H1 (cell line): Measurements from ENCODE around the gene ACACB. TPM values are rescaled to one million over a fixed set of nuclear protein-coding genes. Genes with fewer than 3 reads are reported as not detected.

Experiments used
- FOSL1 ChIP-seq: IDR thresholded peaks from 2 replicates; pipeline ENCODE4 v1.6.1; 2011; ENCODE audit warnings: mild to moderate bottlenecking, low read depth, low read length, moderate library complexity; ENCODE audit not compliant: insufficient read depth
- polyA plus RNA-seq, 7 experiments: library from polyadenylated mRNA; depleted of rRNA in 3 of 7; stranded (reverse) in 5 of 7; unstranded in 2 of 7; fragments of >200 nt in 5 of 7; fragments of 200-250 nt in 2 of 7; gene quantifications; 1 replicate in 5 of 7; 2 replicates in 1 of 7; 4 replicates in 1 of 7; pipeline versions ENCODE4 v1.2.1 to v1.2.3, GENCODE V29; 2011 to 2013; ENCODE audit warnings: missing spikeins in 2 of 7, mixed read lengths in 2 of 7
- total RNA-seq: library from RNA; stranded (reverse); fragmentation: NEBNext Ultra II Directional; extraction: Animal tissue kit (Norgen Biotek cat#: 25700); gene quantifications from 2 replicates; pipeline ENCODE4 v1.2.1, GENCODE V29; 2021

Gene ACACB
- total and polyA plus RNA-seq, 2 of the 8 experiments (the other 6 are each of a cell fraction or from before 2014, with no cell fraction given): 5.8 to 15.3 TPM

GRCh38 chr12:109302770-109303169 lies 186.4 kb downstream of the ACACB start (continued):
- no peak for TF ChIP-seq FOSL1
- TF ChIP-seq, all 59 proteins: peak for 0
